ENCODE data around the gene SLC19A1.

- TF ChIP-seq CTCF (IDR thresholded peaks at IDR 0.05 in 8 of 11, conservative IDR thresholded peaks at IDR 0.05 in 3 of 11) (no peak), POLR2AphosphoS5 (IDR thresholded peaks at IDR 0.05) (peak in 2 of 3 donors; percentile 30 to 50)
Measured at GRCh38 chr21:45509566-45510465, 32.4 kb downstream of the SLC19A1 start.
